ENCODE measurements around the gene TCERG1L.

GRCh38 chr10:131220601-131221171, 90.8 kb downstream of the TCERG1L start:
- TF ChIP-seq TAF1 (IDR thresholded peaks at IDR 0.05; ENCODE audit: control insufficient read depth, extremely low read depth, insufficient read depth, low read length, severe bottlenecking) = no peak
- TF ChIP-seq ATF6 (CRISPR knock-in tag; IDR thresholded peaks at IDR 0.05) = no peak
